Activated CD8-positive, alpha-beta T cell treated with anti-CD3 and anti-CD28 coated beads for 36 hours (primary cell): ENCODE measurements around the gene CDC14B. TPM values are rescaled to one million over a fixed set of nuclear protein-coding genes. Genes with fewer than 3 reads are reported as not detected.
A peak's percentile ranks its signal among the peaks of the same experiment; 100 is the strongest.

ENCODE experiments used
- ATAC-seq: fragments of 200-7000 bp; cut with Tn5 transposase; one replicate; pipeline ENCODE4 v1.10.0; 2021; ENCODE audit warnings: mild to moderate bottlenecking, moderate library complexity
- CTCF ChIA-PET: fragments of 350-600 bp; sonication (Branson Sonifier 250); formaldehyde crosslinking; loops from one replicate; lab custom pipeline; 2021; ENCODE audit warnings: antibody characterized with exemption; lab: Charles Lee
- POLR2A ChIA-PET: fragments of 350-600 bp; sonication (Branson Sonifier 250); formaldehyde crosslinking; loops from one replicate; lab custom pipeline; 2021; ENCODE audit warnings: antibody characterized with exemption; lab: Charles Lee
- DNase-seq: peaks from one replicate; pipeline ENCODE4 v3.0.0-alpha.2; 2020
- H3K27ac Mint-ChIP-seq: one replicate; pipeline ENCODE4 v1.8.0; 2021; ENCODE audit warnings: mild to moderate bottlenecking, mixed read lengths
- H3K27me3 Mint-ChIP-seq: one replicate; pipeline ENCODE4 v1.8.0; 2021; ENCODE audit warnings: mixed read lengths
- H3K36me3 Mint-ChIP-seq: one replicate; pipeline ENCODE4 v1.8.0; 2021; ENCODE audit warnings: low read depth, mixed read lengths
- H3K4me1 Mint-ChIP-seq: one replicate; pipeline ENCODE4 v1.8.0; 2021; ENCODE audit warnings: low read depth, mixed read lengths
- H3K4me3 Mint-ChIP-seq: one replicate; pipeline ENCODE4 v1.8.0; 2021; ENCODE audit warnings: mild to moderate bottlenecking, moderate library complexity, mixed read lengths
- H3K9me3 Mint-ChIP-seq: one replicate; pipeline ENCODE4 v1.8.0; 2021; ENCODE audit warnings: mixed read lengths
- intact Hi-C: fragments of 100-400 bp; cut with micrococcal nuclease; formaldehyde crosslinking; loops from one replicate; pipeline ENCODE4 v1.10.0; 2022
- total RNA-seq, 2 experiments: library from RNA; stranded (reverse); gene quantifications; one replicate each; pipeline ENCODE4 v1.2.3, GENCODE V29; 2021
- TF ChIP-seq, protein P1 (sequence below): fragments of 200-600 bp; IDR thresholded peaks from one replicate; pipeline ENCODE4 v1.8.0; 2022; ENCODE audit warnings: antibody characterized with exemption, mild to moderate bottlenecking

CDC14B gene
- total RNA-seq, 2 experiments from 2014 or later = 0.27 to 0.54 TPM

DNA sequence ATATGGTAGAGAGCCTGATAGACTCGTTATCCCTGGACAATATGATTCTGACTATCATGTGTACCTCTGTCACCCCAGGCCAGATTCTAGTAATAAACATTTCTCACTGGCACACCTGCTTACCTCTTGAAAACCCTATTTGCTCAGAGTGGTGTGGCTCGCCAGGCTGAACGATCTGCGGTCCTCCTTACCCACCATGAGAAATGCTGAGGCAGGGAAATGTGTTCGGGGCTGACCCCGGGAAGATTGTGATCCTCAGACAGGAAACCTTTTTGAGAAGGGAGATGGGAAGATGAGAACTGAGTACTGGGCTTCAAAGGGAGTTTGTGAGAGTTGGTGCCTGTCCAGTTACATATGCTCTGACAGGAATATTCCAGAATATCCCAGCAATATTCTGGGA lies 46.1 kb upstream of the CDC14B start:
- Mint-ChIP-seq H3K9me3 (no peaks in the 10 kb centered on the region), H3K27ac (no peak overlapping the region), H3K4me1 (no peaks in the 10 kb centered on the region), H3K27me3 (peaks cover 8% of the 10 kb centered on the region), H3K4me3 (no peak overlapping the region), H3K36me3 (no peaks in the 10 kb centered on the region)
- DNase-seq (no peak), ATAC-seq (no peak)
- intact Hi-C loops = no loop called here
- TF ChIP-seq, protein P1, sequence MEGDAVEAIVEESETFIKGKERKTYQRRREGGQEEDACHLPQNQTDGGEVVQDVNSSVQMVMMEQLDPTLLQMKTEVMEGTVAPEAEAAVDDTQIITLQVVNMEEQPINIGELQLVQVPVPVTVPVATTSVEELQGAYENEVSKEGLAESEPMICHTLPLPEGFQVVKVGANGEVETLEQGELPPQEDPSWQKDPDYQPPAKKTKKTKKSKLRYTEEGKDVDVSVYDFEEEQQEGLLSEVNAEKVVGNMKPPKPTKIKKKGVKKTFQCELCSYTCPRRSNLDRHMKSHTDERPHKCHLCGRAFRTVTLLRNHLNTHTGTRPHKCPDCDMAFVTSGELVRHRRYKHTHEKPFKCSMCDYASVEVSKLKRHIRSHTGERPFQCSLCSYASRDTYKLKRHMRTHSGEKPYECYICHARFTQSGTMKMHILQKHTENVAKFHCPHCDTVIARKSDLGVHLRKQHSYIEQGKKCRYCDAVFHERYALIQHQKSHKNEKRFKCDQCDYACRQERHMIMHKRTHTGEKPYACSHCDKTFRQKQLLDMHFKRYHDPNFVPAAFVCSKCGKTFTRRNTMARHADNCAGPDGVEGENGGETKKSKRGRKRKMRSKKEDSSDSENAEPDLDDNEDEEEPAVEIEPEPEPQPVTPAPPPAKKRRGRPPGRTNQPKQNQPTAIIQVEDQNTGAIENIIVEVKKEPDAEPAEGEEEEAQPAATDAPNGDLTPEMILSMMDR = no peak
- POLR2A ChIA-PET = no interaction called here
- CTCF ChIA-PET = interaction anchor here (0.9 to 2.4 kb wide), 4 partner anchors 16 to 340 kb away, joined by 3 to 29 read pairs (median 4); no protein-coding TSS in a partner anchor

GRCh38 chr9:96663506-96664120 lies 44.0 kb upstream of the CDC14B start:
- Mint-ChIP-seq H3K27ac (no peak overlapping the region), H3K27me3 (peaks cover 3% of the 10 kb centered on the region), H3K9me3 (no peaks in the 10 kb centered on the region), H3K4me1 (no peaks in the 10 kb centered on the region), H3K36me3 (no peaks in the 10 kb centered on the region), H3K4me3 (no peak overlapping the region)
- ChIA-PET CTCF (no interaction called here), POLR2A (no interaction called here)
- intact Hi-C loops = no loop called here
- DNase-seq = no peak
- TF ChIP-seq, protein P1 = no peak
- no peak for ATAC-seq

DNA sequence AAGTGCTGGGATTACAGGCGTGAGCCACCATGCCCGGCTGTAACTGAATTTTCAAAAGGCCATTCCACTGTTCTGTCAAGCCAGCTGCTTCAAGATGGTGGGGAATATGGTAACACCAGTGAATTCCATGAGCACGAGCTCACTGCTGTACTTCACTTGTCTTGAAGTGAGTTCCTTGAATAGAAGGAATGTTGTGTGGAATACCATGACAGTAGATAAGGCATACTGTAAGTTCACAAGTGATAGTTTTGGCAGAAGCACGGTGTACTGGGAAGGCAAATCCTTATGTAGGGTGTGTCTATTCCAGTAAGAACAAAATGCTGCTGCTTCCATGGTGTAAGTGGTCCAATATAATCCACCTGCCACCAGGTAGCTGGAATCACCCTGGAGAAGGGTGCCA lies 42.1 kb upstream of the CDC14B start:
- H3K4me3 Mint-ChIP-seq = no peak overlapping the region
- H3K36me3 Mint-ChIP-seq = no peaks in the 10 kb centered on the region
- no peak overlapping the region for H3K27ac Mint-ChIP-seq
- ATAC-seq (no peak), DNase-seq (no peak)
- ChIA-PET CTCF (no interaction called here), POLR2A (no interaction called here)
- intact Hi-C loops = no loop called here
- peaks cover 3% of the 10 kb centered on the region for H3K27me3 Mint-ChIP-seq
- TF ChIP-seq, protein P1 = no peak
- no peaks in the 10 kb centered on the region for H3K9me3 Mint-ChIP-seq
- H3K4me1 Mint-ChIP-seq = no peaks in the 10 kb centered on the region

GRCh38 chr9:96660692-96661248 lies 41.1 kb upstream of the CDC14B start:
- Mint-ChIP-seq H3K27me3 (peaks cover 3% of the 10 kb centered on the region), H3K36me3 (no peaks in the 10 kb centered on the region), H3K4me3 (no peak overlapping the region), H3K27ac (no peak overlapping the region), H3K9me3 (no peaks in the 10 kb centered on the region), H3K4me1 (peaks cover 3% of the 10 kb centered on the region)
- no peak for DNase-seq
- no peak for ATAC-seq
- ChIA-PET CTCF (no interaction called here), POLR2A (no interaction called here)
- TF ChIP-seq, protein P1 = no peak
- intact Hi-C loops = no loop called here

DNA sequence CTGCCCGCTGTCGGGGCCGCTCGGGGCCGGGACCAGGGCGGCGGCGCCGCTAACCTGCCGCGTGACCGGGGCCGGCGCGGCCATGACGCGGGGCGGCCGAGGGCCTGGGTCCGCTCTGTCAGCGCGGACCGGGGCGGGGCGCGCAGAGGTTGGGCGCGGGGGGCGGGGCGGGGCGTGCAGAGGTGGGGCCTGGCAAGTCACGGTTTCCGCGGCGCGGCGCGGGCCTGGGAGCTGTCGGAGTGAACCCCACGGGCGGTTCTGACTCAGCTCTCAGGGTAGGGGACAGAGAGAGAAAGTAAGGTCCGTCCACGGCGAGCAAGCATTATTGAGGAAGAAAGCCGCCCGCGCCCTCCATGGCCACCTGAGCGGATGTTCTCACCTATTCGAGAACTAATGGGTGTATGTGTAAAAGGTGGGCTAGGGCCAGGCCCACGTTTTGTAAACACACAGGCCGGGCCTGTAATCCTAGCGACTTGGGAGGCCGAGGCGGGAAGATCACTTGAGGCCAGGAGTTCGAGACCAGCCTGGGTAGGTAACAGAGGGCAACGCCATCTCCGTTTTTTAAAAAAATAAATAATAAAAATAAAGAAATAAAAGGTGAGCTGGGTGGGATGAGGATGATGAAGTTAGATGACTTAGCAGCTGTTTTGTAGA lies 35.7 kb upstream of the CDC14B start, which contains the start of gene PRXL2C:
Gene PRXL2C, minus strand, starts transcription at position 120 of the 654 bp plus-strand sequence. Its CDS starts 36 bp downstream, at position 84.
- CTCF ChIA-PET = interaction anchor here (1.6 to 2.7 kb wide), 3 partner anchors 12 to 327 kb away, joined by 5 to 7 read pairs (median 7); no protein-coding TSS in a partner anchor
- H3K4me3 Mint-ChIP-seq = peak within 1 kb of the TSS; percentile 82
- intact Hi-C loops = no loop called here
- POLR2A ChIA-PET = interaction anchor here (1.7 kb wide), 1 partner anchor 230 kb away, joined by 4 read pairs; no protein-coding TSS in a partner anchor
- H3K9me3 Mint-ChIP-seq = no peaks in the 10 kb centered on the region
- no peaks in the 10 kb centered on the region for H3K36me3 Mint-ChIP-seq
- peak within 1 kb of the TSS; percentile 84 for H3K27ac Mint-ChIP-seq
- DNase-seq (peak; percentile 82), ATAC-seq (peak; percentile 81)
- H3K4me1 Mint-ChIP-seq = peaks cover 12% of the 10 kb centered on the region
- TF ChIP-seq, protein P1 = no peak
- H3K27me3 Mint-ChIP-seq = no peaks in the 10 kb centered on the region
